ENCODE results near the gene PPP1R12B. TPM values are rescaled to one million over a fixed set of nuclear protein-coding genes. Genes with fewer than 3 reads are reported as not detected.

PPP1R12B gene
- total RNA-seq, 2 donors from 2014 or later, result 21.5 to 28.6 TPM

- peaks cover 0 to 17% of the 10 kb centered on the region in 2 donors for H3K36me3 Mint-ChIP-seq
- H3K27ac Mint-ChIP-seq, result peak overlapping the region in 1 of 2 donors; percentile 7
- ATAC-seq (no peak), DNase-seq (ENCODE audit: low spot score in 2 of 2) (no peak)
- H3K9me3 Mint-ChIP-seq, result no peaks in the 10 kb centered on the region
These were observed 236.4 kb downstream of the PPP1R12B start for GRCh38 chr1:202584707-202585589.

- peaks cover 0 to 15% of the 10 kb centered on the region in 2 donors for H3K36me3 Mint-ChIP-seq
- no peaks in the 10 kb centered on the region for H3K9me3 Mint-ChIP-seq
- ATAC-seq (no peak), DNase-seq (ENCODE audit: low spot score in 2 of 2) (no peak)
- H3K27ac Mint-ChIP-seq, result no peak overlapping the region
These were observed 237.1 kb downstream of the PPP1R12B start for GRCh38 chr1:202585590-202585933.

GRCh38 chr1:202586018-202586821, 237.7 kb downstream of the PPP1R12B start:
- Mint-ChIP-seq H3K36me3 (peaks cover 0 to 10% of the 10 kb centered on the region in 2 donors), H3K27ac (no peak overlapping the region), H3K9me3 (no peaks in the 10 kb centered on the region)
- ATAC-seq (no peak), DNase-seq (ENCODE audit: low spot score in 2 of 2) (no peak)

GRCh38 chr1:202586871-202587270, 238.4 kb downstream of the PPP1R12B start:
- DNase-seq (ENCODE audit: low spot score in 2 of 2), result no peak
- Mint-ChIP-seq H3K36me3 (peaks cover 0 to 3% of the 10 kb centered on the region in 2 donors), H3K27ac (no peak overlapping the region), H3K9me3 (no peaks in the 10 kb centered on the region)
- ATAC-seq, result no peak

- Mint-ChIP-seq H3K36me3 (no peaks in the 10 kb centered on the region), H3K9me3 (no peaks in the 10 kb centered on the region), H3K27ac (no peak overlapping the region)
- DNase-seq (ENCODE audit: low spot score in 2 of 2), result no peak
- ATAC-seq, result no peak
These were observed 239.5 kb downstream of the PPP1R12B start for GRCh38 chr1:202587859-202588485.

GRCh38 chr1:202588503-202589189, 240.1 kb downstream of the PPP1R12B start:
- Mint-ChIP-seq H3K9me3 (no peaks in the 10 kb centered on the region), H3K27ac (no peak overlapping the region), H3K36me3 (no peaks in the 10 kb centered on the region)
- no peak for DNase-seq (ENCODE audit: low spot score in 2 of 2)
- no peak for ATAC-seq

- Mint-ChIP-seq H3K9me3 (no peaks in the 10 kb centered on the region), H3K36me3 (no peaks in the 10 kb centered on the region), H3K27ac (no peak overlapping the region)
- no peak for ATAC-seq
- DNase-seq (ENCODE audit: low spot score in 2 of 2), result no peak
These were observed 240.9 kb downstream of the PPP1R12B start for GRCh38 chr1:202589190-202589930.

GRCh38 chr1:202590126-202590525, 241.6 kb downstream of the PPP1R12B start:
- Mint-ChIP-seq H3K9me3 (no peaks in the 10 kb centered on the region), H3K27ac (peak overlapping the region in 1 of 2 donors; percentile 33), H3K36me3 (no peaks in the 10 kb centered on the region)
- no peak for ATAC-seq
- no peak for DNase-seq (ENCODE audit: low spot score in 2 of 2)

- DNase-seq (ENCODE audit: low spot score in 2 of 2) (no peak), ATAC-seq (no peak)
- Mint-ChIP-seq H3K36me3 (no peaks in the 10 kb centered on the region), H3K9me3 (no peaks in the 10 kb centered on the region), H3K27ac (peak overlapping the region in 1 of 2 donors; percentile 79)
These were observed 242.5 kb downstream of the PPP1R12B start for GRCh38 chr1:202590975-202591411.

- Mint-ChIP-seq H3K36me3 (no peaks in the 10 kb centered on the region), H3K27ac (peak overlapping the region in 1 of 2 donors; percentile 79), H3K9me3 (no peaks in the 10 kb centered on the region)
- ATAC-seq (no peak), DNase-seq (ENCODE audit: low spot score in 2 of 2) (no peak)
These were observed 243.0 kb downstream of the PPP1R12B start for GRCh38 chr1:202591515-202591914.

GRCh38 chr1:202592146-202592545, 243.6 kb downstream of the PPP1R12B start:
- Mint-ChIP-seq H3K9me3 (no peaks in the 10 kb centered on the region), H3K36me3 (no peaks in the 10 kb centered on the region), H3K27ac (no peak overlapping the region)
- ATAC-seq (no peak), DNase-seq (ENCODE audit: low spot score in 2 of 2) (no peak)

GRCh38 chr1:202593845-202594244, 245.3 kb downstream of the PPP1R12B start:
- H3K9me3 Mint-ChIP-seq, result no peaks in the 10 kb centered on the region
- no peak for DNase-seq (ENCODE audit: low spot score in 2 of 2)
- H3K36me3 Mint-ChIP-seq, result no peaks in the 10 kb centered on the region
- H3K27ac Mint-ChIP-seq, result peak overlapping the region in 1 of 2 donors; percentile 31
- ATAC-seq, result no peak

GRCh38 chr1:202596638-202597037, 248.1 kb downstream of the PPP1R12B start:
- Mint-ChIP-seq H3K36me3 (no peaks in the 10 kb centered on the region), H3K27ac (no peak overlapping the region), H3K9me3 (no peaks in the 10 kb centered on the region)
- DNase-seq (ENCODE audit: low spot score in 2 of 2) (no peak), ATAC-seq (no peak)

GRCh38 chr1:202597090-202597761, 248.7 kb downstream of the PPP1R12B start:
- no peaks in the 10 kb centered on the region for H3K36me3 Mint-ChIP-seq
- ATAC-seq (no peak), DNase-seq (ENCODE audit: low spot score in 2 of 2) (no peak)
- peak overlapping the region in 1 of 2 donors; percentile 22 for H3K27ac Mint-ChIP-seq
- H3K9me3 Mint-ChIP-seq, result no peaks in the 10 kb centered on the region

GRCh38 chr1:202599669-202600431, 251.4 kb downstream of the PPP1R12B start:
- ATAC-seq (peak; percentile 56 to 76), DNase-seq (ENCODE audit: low spot score in 2 of 2) (peak in 1 of 2 donors; percentile 36)
- H3K9me3 Mint-ChIP-seq, result no peaks in the 10 kb centered on the region
- no peaks in the 10 kb centered on the region for H3K36me3 Mint-ChIP-seq
- H3K27ac Mint-ChIP-seq, result no peak overlapping the region

Data from activated naive CD4-positive, alpha-beta T cell treated with anti-CD3 and anti-CD28 coated beads, Interleukin-2, amount 50 U/mL, for 72 hours (primary cell).